HEK293T (cell line): ENCODE results near the gene SUPT3H.

Source experiments
- BHLHE40 ChIP-seq: fragments of 450-650 bp; IDR thresholded peaks from 2 replicates; pipeline ENCODE4 v1.6.1; 2016; ENCODE audit warnings: mild to moderate bottlenecking, moderate library complexity, borderline replicate concordance
- FOXK2 ChIP-seq: fragments of 450-650 bp; IDR thresholded peaks from 2 replicates; pipeline ENCODE4 v1.6.1; 2016; ENCODE audit warnings: mild to moderate bottlenecking
- PKNOX1 ChIP-seq: fragments of 450-650 bp; IDR thresholded peaks from 2 replicates; pipeline ENCODE4 v1.6.1; 2016

- TF ChIP-seq PKNOX1, result no peak
- no peak for TF ChIP-seq FOXK2
- no peak for TF ChIP-seq BHLHE40
These were observed 260.9 kb downstream of the SUPT3H start for GRCh38 chr6:45116714-45117410.
